Measurements from ENCODE around the gene PTPRN2. TPM values are rescaled to one million over a fixed set of nuclear protein-coding genes. Genes with fewer than 3 reads are reported as not detected.

Gene PTPRN2
- total RNA-seq, 1 experiment from 2014 or later = not detected

- H3K27ac ChIP-seq = no peak overlapping the region
- no peaks in the 10 kb centered on the region for H3K4me1 ChIP-seq (replicated peaks; ENCODE audit: insufficient read depth)
- H3K9me2 ChIP-seq (ENCODE audit: insufficient read depth) = no peaks in the 10 kb centered on the region
- 0 out of 2 replicates have a peak, but pooled peaks cover 1% of the 10 kb centered on the region for H4K20me1 ChIP-seq (ENCODE audit: insufficient read depth)
- POLR2A ChIA-PET (ENCODE audit: unreplicated experiment) = no interaction called here
- no peaks in the 10 kb centered on the region for H3K79me2 ChIP-seq (ENCODE audit: low read depth)
- no peaks in the 10 kb centered on the region for H3F3A ChIP-seq (ENCODE audit: insufficient read depth, low read depth)
- DNase-seq = no peak
- BruUV-seq (replicated peaks) = no TSS peak
- intact Hi-C loops (cut with micrococcal nuclease; ENCODE audit: unreplicated experiment) = no loop called here
- H3K27me3 ChIP-seq (ENCODE audit: insufficient read depth, low read depth) = peaks cover 95% of the 10 kb centered on the region
- H3K36me3 ChIP-seq (ENCODE audit: low read depth) = no peaks in the 10 kb centered on the region
- TF ChIP-seq EZH2 (IDR thresholded peaks at IDR 0.05; ENCODE audit: low read depth) (no peak), CTCF (conservative IDR thresholded peaks at IDR 0.05) (no peak)
- H2AFZ ChIP-seq = no peak overlapping the region
- no peaks in the 10 kb centered on the region for H3K9me3 ChIP-seq (ENCODE audit: insufficient read depth, low read depth)
- CTCF ChIA-PET = no interaction called here
- H3K4me3 ChIP-seq = no peak overlapping the region
- no peak overlapping the region for H3K4me2 ChIP-seq
Measured at GRCh38 chr7:158032561-158033115, 555.0 kb downstream of the PTPRN2 start.

DNA sequence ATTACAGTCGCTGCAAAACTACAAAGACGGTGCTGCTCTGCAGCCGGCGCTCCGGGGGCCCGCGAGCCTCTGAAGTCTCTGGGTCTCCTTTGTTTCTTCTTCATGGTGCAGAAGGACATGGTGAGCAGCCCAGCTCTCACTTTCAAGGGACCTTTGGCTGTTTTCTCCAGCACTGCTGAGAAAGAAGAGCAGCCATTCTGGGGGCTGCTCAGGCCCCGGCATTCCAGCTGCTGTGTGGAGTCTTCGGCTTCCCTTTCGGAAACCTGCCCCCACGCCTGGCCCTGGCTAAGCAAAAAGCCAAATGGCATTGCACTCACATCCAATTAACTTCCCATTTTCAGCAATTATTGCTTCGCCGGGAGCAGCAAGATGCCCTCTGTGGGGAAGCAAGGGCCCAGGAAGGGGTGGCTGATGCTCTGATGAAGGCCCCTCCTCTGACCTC is 555.7 kb downstream of the PTPRN2 start:
- H3K4me1 ChIP-seq (replicated peaks; ENCODE audit: insufficient read depth) = no peaks in the 10 kb centered on the region
- DNase-seq = no peak
- H4K20me1 ChIP-seq (ENCODE audit: insufficient read depth) = no peaks in the 10 kb centered on the region
- POLR2A ChIA-PET (ENCODE audit: unreplicated experiment) = no interaction called here
- TF ChIP-seq CTCF (conservative IDR thresholded peaks at IDR 0.05) (no peak), EZH2 (IDR thresholded peaks at IDR 0.05; ENCODE audit: low read depth) (no peak)
- H3K4me3 ChIP-seq = no peak overlapping the region
- CTCF ChIA-PET = no interaction called here
- H3K27ac ChIP-seq = no peak overlapping the region
- H3K27me3 ChIP-seq (ENCODE audit: insufficient read depth, low read depth) = peaks cover 97% of the 10 kb centered on the region
- intact Hi-C loops (cut with micrococcal nuclease; ENCODE audit: unreplicated experiment) = no loop called here
- no peaks in the 10 kb centered on the region for H3K79me2 ChIP-seq (ENCODE audit: low read depth)
- no peak overlapping the region for H2AFZ ChIP-seq
- no TSS peak for BruUV-seq (replicated peaks)
- H3F3A ChIP-seq (ENCODE audit: insufficient read depth, low read depth) = no peaks in the 10 kb centered on the region
- no peaks in the 10 kb centered on the region for H3K9me2 ChIP-seq (ENCODE audit: insufficient read depth)
- H3K36me3 ChIP-seq (ENCODE audit: low read depth) = no peaks in the 10 kb centered on the region
- no peak overlapping the region for H3K4me2 ChIP-seq
- no peaks in the 10 kb centered on the region for H3K9me3 ChIP-seq (ENCODE audit: insufficient read depth, low read depth)

GRCh38 chr7:158030566-158030965 is 557.1 kb downstream of the PTPRN2 start:
- BruUV-seq (replicated peaks) = no TSS peak
- Histone ChIP-seq H3K79me2 (ENCODE audit: low read depth) (no peaks in the 10 kb centered on the region), H3K4me3 (no peak overlapping the region), H2AFZ (no peak overlapping the region), H3K36me3 (ENCODE audit: low read depth) (no peaks in the 10 kb centered on the region), H3K27me3 (ENCODE audit: insufficient read depth, low read depth) (peaks cover 98% of the 10 kb centered on the region), H3K9me2 (ENCODE audit: insufficient read depth) (no peaks in the 10 kb centered on the region), H4K20me1 (ENCODE audit: insufficient read depth) (no peaks in the 10 kb centered on the region), H3F3A (ENCODE audit: insufficient read depth, low read depth) (no peaks in the 10 kb centered on the region), H3K9me3 (ENCODE audit: insufficient read depth, low read depth) (no peaks in the 10 kb centered on the region), H3K4me2 (no peak overlapping the region), H3K4me1 (replicated peaks; ENCODE audit: insufficient read depth) (no peaks in the 10 kb centered on the region), H3K27ac (no peak overlapping the region)
- intact Hi-C loops (cut with micrococcal nuclease; ENCODE audit: unreplicated experiment) = no loop called here
- CTCF ChIA-PET = no interaction called here
- DNase-seq = no peak
- POLR2A ChIA-PET (ENCODE audit: unreplicated experiment) = no interaction called here
- TF ChIP-seq EZH2 (IDR thresholded peaks at IDR 0.05; ENCODE audit: low read depth) (no peak), CTCF (conservative IDR thresholded peaks at IDR 0.05) (no peak)

Data from PC-9 (cell line).